ENCODE data around the gene GPS2.

Gene GPS2

GRCh38 chr17:7318121-7318860, 3.1 kb upstream of the GPS2 start:
- H3K4me2 ChIP-seq: no peak overlapping the region
- peaks cover 69 to 85% (median 75%) of the 10 kb centered on the region in 11 experiments for H3K36me3 ChIP-seq
- H3K9me3 ChIP-seq (replicated peaks in 1 of 11): no peaks in the 10 kb centered on the region
- peaks cover 11 to 32% (median 17%) of the 10 kb centered on the region in 11 experiments; a peak in 21 of 22 replicates for H4K20me1 ChIP-seq
- H3K9ac ChIP-seq: peak overlapping the region in 1 of 11 experiments; percentile 26; a peak in 2 of 22 replicates
- H3K4me3 ChIP-seq: no peak overlapping the region
- H3K27me3 ChIP-seq: no peaks in the 10 kb centered on the region
- H3K27ac ChIP-seq: no peak overlapping the region
- peaks cover 22 to 37% (median 27%) of the 10 kb centered on the region in 10 experiments for H3K4me1 ChIP-seq
- no peak for TF ChIP-seq Cebpa-rat (IDR thresholded peaks at IDR 0.05)

DNA sequence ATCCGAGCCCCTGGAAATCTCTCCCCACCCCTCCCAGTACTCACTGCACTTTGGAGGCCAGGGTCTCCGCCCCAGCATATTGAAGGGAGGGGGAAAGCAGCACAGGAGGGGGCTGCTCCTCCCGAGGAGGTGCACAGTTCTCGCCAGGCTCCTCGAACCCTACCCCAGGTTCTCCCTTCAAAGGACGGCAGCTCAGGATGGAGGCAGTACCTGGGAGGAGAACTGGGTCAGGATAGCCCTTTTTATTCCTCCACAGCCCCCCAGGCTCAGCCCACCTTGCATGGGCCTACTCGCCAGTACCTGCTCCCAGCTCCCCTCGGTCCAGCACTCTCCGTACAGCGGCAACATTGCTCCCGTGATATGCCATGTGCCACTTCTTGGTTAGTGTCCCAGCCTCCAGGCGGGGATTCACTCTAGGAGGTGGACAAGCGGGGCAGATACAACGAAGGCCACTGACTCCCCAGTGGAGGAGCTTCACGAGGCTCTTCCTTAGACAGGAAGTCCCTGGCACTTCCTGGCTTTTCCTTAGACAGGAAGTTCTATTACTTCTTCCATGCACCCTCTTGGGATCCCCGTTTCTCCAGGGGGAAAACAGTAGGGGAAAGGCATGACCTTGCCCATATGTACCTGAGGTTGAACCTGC, 2.1 kb upstream of the GPS2 start:
- Histone ChIP-seq H3K36me3 (peaks cover 69 to 85% (median 75%) of the 10 kb centered on the region in 11 experiments), H4K20me1 (peaks cover 21 to 33% (median 27%) of the 10 kb centered on the region in 11 experiments; a peak in 21 of 22 replicates), H3K9me3 (replicated peaks in 1 of 11) (no peaks in the 10 kb centered on the region), H3K27me3 (no peaks in the 10 kb centered on the region), H3K9ac (peak overlapping the region in 3 of 11 experiments; percentile 9 to 34 (median 26); a peak in 3 of 22 replicates), H3K4me2 (peak overlapping the region in 3 of 11 experiments; percentile 7 to 25 (median 18); a peak in 4 of 22 replicates), H3K27ac (peak overlapping the region in 2 of 11 experiments; percentile 2 to 21; a peak in 2 of 22 replicates), H3K4me1 (peaks cover 31 to 47% (median 37%) of the 10 kb centered on the region in 10 experiments), H3K4me3 (no peak overlapping the region)
- no peak for TF ChIP-seq Cebpa-rat (IDR thresholded peaks at IDR 0.05)

DNA sequence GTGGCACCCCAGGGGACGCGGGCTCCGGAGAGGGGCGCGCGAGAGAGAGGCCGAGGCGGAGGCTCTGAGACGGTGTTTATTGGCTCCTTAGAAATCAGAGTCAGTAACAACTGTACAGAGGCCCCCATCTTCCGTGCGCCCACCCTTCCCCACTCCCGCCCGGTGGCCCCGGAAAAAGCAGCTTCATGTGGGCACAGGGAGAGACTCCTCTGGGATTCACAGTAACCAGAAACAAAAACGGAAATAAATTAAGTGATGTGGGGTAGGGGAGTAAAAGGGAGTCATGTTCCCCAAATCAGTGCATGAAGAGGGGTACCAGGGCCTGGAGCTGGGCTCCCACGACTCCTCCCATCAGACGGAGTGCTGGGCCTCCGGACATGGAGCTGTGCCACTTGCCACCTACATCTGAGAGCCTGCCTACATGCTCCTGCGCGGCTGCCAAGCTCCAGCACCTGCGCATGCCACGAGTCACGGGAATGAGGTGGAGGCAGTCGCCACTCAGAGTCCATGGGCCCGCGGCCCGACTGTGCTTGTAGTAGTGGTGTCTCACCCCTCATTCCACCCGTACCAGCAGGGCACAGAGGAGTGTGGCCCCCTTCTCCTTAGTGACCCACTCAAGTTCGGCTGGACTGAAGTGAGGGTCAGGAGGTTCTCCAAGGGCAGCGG, 543 bp upstream of the GPS2 start:
- H3K27ac ChIP-seq: peak overlapping the region; percentile 82 to 91 (median 86)
- peak overlapping the region; percentile 77 to 99 (median 93) for H3K4me2 ChIP-seq
- peaks cover 37 to 44% (median 43%) of the 10 kb centered on the region in 11 experiments for H4K20me1 ChIP-seq
- H3K36me3 ChIP-seq: peaks cover 69 to 85% (median 75%) of the 10 kb centered on the region in 11 experiments
- peak overlapping the region; percentile 83 to 95 (median 87) for H3K9ac ChIP-seq
- peaks cover 38 to 62% (median 52%) of the 10 kb centered on the region in 10 experiments for H3K4me1 ChIP-seq
- no peaks in the 10 kb centered on the region for H3K9me3 ChIP-seq (replicated peaks in 1 of 11)
- no peak for TF ChIP-seq Cebpa-rat (IDR thresholded peaks at IDR 0.05)
- H3K4me3 ChIP-seq: peak overlapping the region; percentile 75 to 95 (median 88)
- no peaks in the 10 kb centered on the region for H3K27me3 ChIP-seq

DNA sequence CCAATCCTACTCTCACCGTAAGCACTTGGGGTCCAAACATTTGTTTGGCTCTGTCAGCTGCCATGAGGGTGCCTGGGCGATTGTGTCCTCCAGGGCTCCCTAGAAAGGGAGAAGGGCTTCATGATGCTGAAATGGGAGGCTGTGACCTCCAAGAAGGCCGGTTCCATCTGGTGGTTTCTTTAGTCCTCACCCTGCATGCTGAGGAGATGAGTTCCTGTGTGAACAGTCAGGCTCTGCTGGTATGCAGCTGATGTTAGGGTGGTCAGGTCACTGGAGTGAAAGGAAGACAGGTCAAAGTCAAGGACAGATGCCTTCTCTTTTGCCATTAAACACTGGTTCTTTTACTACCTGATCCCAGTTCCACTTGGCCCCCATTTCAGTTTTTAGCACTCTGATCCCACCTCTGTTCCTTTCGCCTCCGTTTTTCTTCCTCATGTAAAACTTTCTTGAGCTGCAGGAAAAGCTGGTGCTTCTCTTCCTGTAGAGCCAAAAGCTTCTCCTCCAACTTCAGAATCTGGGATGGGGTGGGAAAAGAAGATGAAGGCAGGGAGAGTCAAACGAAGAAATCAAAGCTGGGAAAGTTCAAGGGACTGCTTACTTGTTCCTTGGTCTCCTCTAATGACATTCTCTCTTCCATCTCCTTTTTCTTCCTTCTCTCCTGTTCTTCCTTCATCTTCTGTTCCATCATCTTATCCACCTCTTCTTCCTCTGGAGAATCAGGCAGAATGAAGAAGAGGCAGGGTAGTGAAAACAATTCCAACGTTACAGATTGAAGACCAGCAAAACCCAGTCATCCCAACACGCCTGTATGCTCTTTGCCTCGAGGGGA, 1.1 kb downstream of the GPS2 start:
- Histone ChIP-seq H4K20me1 (peaks cover 53 to 60% (median 59%) of the 10 kb centered on the region in 11 experiments), H3K4me2 (peak overlapping the region; percentile 77 to 99 (median 93)), H3K4me3 (peak overlapping the region; percentile 75 to 95 (median 88)), H3K4me1 (peaks cover 54 to 78% (median 68%) of the 10 kb centered on the region in 10 experiments), H3K27ac (peak overlapping the region in 10 of 11 experiments; percentile 82 to 91 (median 86); a peak in 19 of 22 replicates), H3K36me3 (peaks cover 71 to 85% (median 80%) of the 10 kb centered on the region in 11 experiments), H3K9ac (peak overlapping the region; percentile 83 to 95 (median 87)), H3K27me3 (no peaks in the 10 kb centered on the region), H3K9me3 (replicated peaks in 1 of 11) (no peaks in the 10 kb centered on the region)
- TF ChIP-seq Cebpa-rat (IDR thresholded peaks at IDR 0.05): no peak

DNA sequence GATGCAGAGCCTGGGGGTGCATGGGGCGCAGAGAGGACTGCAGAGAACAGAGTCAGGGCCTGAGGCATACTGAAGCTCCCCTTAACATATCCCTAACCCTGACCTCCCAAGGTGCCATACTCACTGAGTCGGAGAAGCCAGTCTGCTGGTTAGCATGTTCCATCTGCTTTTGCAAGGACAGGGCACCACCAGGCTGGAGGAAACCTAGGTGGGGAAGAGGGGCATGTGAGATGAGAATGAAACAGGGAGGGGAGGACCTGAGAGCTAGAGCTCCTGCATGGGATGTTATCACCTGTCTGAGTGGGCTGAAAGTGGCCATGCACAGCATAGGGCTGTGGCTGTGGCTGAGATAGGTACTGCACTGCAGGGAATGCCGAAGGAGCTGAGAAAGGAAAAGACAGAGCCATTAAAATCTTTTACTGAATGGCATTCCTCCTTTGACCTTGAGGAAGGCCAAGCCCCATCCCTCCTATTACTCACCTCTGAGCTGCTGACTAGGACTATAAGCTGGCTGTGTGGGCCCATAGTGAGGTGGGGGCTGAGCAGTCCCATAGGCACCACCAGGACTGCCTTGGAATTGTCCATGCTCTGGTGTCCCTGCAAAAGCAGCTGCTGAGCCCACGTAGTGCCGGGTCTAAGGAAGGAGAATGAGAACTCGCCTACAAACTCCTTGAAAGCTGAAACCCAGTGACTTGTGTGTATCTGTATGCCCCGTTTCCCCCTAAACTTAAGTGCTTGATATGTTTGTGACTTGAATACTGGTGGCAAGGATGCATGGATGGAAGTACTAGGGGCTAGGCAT, 1.9 kb downstream of the GPS2 start:
- H3K27ac ChIP-seq: 0 out of 22 replicates have a peak overlapping the region, but pooled peaks of 1 of the 11 experiments have one; percentile 86
- H4K20me1 ChIP-seq: peaks cover 61 to 68% (median 67%) of the 10 kb centered on the region in 11 experiments
- H3K36me3 ChIP-seq: peaks cover 62 to 81% (median 75%) of the 10 kb centered on the region in 11 experiments
- H3K9me3 ChIP-seq (replicated peaks in 1 of 11): no peaks in the 10 kb centered on the region
- H3K27me3 ChIP-seq: no peaks in the 10 kb centered on the region
- H3K9ac ChIP-seq: peak overlapping the region; percentile 83 to 95 (median 87); a peak in 18 of 22 replicates
- peak overlapping the region in 9 of 10 experiments; percentile 75 to 95 (median 89); a peak in 13 of 20 replicates for H3K4me3 ChIP-seq
- H3K4me1 ChIP-seq: peaks cover 56 to 80% (median 70%) of the 10 kb centered on the region in 10 experiments
- peak overlapping the region; percentile 77 to 99 (median 93) for H3K4me2 ChIP-seq
- TF ChIP-seq Cebpa-rat (IDR thresholded peaks at IDR 0.05): no peak

- no peak for TF ChIP-seq Cebpa-rat (IDR thresholded peaks at IDR 0.05)
- Histone ChIP-seq H3K9me3 (replicated peaks in 1 of 11) (no peaks in the 10 kb centered on the region), H3K4me2 (peak overlapping the region; percentile 77 to 99 (median 93); a peak in 19 of 22 replicates), H3K27ac (no peak overlapping the region), H3K4me1 (peaks cover 56 to 76% (median 68%) of the 10 kb centered on the region in 10 experiments), H3K9ac (peak overlapping the region in 8 of 11 experiments; percentile 3 to 89 (median 38); a peak in 9 of 22 replicates), H4K20me1 (peaks cover 64 to 73% (median 70%) of the 10 kb centered on the region in 11 experiments), H3K27me3 (no peaks in the 10 kb centered on the region), H3K36me3 (peaks cover 55 to 75% (median 68%) of the 10 kb centered on the region in 11 experiments), H3K4me3 (peak overlapping the region in 4 of 10 experiments; percentile 6 to 91 (median 90); a peak in 3 of 20 replicates)
These were observed 2.6 kb downstream of the GPS2 start for GRCh38 chr17:7312432-7313087.

Measured in BLaER1 treated with 17β-estradiol and CSF1 and Interleukin-3, amounts not matched to agents 10 nM and 100 nM (cell line).